Measurements from ENCODE around the gene PRMT5. TPM values are rescaled to one million over a fixed set of nuclear protein-coding genes. Genes with fewer than 3 reads are reported as not detected.

PRMT5 gene
- total and polyA plus RNA-seq, 2 donors (not counting 3 experiments of a cell fraction or from before 2014, with no cell fraction given), result 73.1 to 197 TPM

DNA sequence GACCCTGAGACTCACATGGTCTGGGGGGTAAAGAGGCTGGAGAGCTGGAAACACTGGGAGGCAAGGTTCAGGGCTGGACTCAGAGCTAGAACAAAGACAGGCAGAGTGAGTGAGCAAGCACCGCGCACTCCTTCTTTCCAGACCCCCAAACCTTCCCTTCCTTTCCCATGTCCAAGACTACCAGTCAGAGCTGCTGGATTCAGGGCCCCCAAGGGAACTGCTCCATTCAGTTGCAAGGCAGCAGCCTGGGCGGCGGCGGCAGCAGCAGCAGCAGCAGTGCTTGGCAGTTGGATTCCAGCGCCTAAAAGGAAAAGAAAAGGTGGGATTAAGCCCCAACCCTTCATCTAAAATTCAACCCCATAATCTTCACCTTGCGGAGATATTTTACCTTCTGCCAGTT, 27.4 kb downstream of the PRMT5 start:
- dilution Hi-C loops (cut with MboI; ENCODE audit: extremely low pct_ligation_motif_present, low sequenced_read_pairs), result no loop called here
- Histone ChIP-seq H2AFZ (ENCODE audit: low read depth, low read length) (no peak overlapping the region), H3K79me2 (ENCODE audit: control insufficient read depth, insufficient read depth, low read length) (no peaks in the 10 kb centered on the region), H3K4me2 (ENCODE audit: insufficient read depth, low read length) (no peak overlapping the region), H3K9me3 (replicated peaks; ENCODE audit: control insufficient read depth, insufficient read depth, low read length) (no peaks in the 10 kb centered on the region), H3K27ac (ENCODE audit: insufficient read depth, low read depth, low read length) (no peak overlapping the region), H3K9me1 (replicated peaks; ENCODE audit: control insufficient read depth, extremely low read depth, insufficient read depth, low read length) (no peaks in the 10 kb centered on the region), H3K4me1 (ENCODE audit: control insufficient read depth, extremely low read depth, insufficient read depth, low read length) (no peaks in the 10 kb centered on the region), H4K20me1 (replicated peaks; ENCODE audit: control insufficient read depth, extremely low read depth, insufficient read depth, low read length) (no peaks in the 10 kb centered on the region), H3K9ac (replicated peaks; ENCODE audit: extremely low read depth, insufficient read depth, low read length) (no peak overlapping the region), H3K4me3 (replicated peaks in 1 of 3; ENCODE audit: insufficient read depth in 1 of 3, low read depth in 1 of 3, low read length in 3 of 3) (no peak overlapping the region), H3K36me3 (ENCODE audit: control insufficient read depth in 2 of 2, extremely low read depth in 1 of 2, insufficient read depth in 2 of 2, low read length in 2 of 2) (peaks cover 32 to 39% of the 10 kb centered on the region in 2 experiments), H3K27me3 (ENCODE audit: control insufficient read depth in 2 of 2, insufficient read depth in 2 of 2, low read length in 2 of 2) (no peaks in the 10 kb centered on the region)
- ChIA-PET POLR2A (interaction anchor here (0.7 to 0.9 kb wide), 2 partner anchors 17 to 142 kb away, joined by 3 to 7 read pairs; partner anchors contain the start of gene RBM23), CTCF (interaction anchor here (0.7 to 9.7 kb wide), 10 partner anchors 13 to 345 kb away, joined by 3 to 80 read pairs (median 4); partner anchors contain the start of genes LRP10, MMP14 and REM2)
- TF ChIP-seq POLR2A (IDR thresholded peaks at IDR 0.05; ENCODE audit: low read depth, low read length), result no peak
- DNase-seq (ENCODE audit: low read depth, low spot score), result no peak
- intact Hi-C loops (cut with micrococcal nuclease), result loop anchor here (2.0 kb wide), 1 partner anchor 125 kb away; no protein-coding TSS in a partner anchor
- no peak for FAIRE-seq
- BruUV-seq (replicated peaks), result no TSS peak

DNA sequence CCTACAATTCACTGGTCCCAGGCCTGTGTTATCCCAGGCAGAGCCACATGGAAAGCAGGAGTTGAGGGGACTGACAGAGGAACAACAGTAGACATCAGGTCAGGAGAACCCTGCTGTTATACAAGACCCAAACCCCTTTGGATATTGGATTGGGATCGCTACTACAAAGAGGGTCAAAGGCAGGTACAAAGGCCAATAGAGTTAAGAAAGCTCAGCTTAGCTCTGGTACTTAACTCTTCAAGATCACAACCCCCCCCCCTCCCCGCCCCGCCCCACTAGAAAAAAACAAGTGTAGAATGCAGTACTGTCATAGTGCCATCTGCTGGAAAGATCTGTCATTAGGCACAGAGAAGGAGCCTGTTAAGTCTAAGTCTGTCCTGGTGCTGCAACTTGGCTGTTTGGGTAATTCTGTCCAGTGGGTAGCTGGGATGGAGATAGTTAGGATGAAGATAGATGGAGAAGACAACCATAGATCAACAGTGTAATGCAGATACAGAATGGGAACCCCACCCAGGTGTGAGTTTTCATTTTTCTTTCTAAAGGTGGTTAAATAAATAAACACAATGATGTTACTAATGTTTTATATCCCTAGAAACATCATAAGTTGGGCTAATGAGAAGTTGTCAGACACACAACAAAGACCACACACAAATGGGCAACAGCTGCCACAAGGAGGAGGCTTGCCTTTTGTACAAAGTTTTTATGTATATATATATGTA, 28.9 kb downstream of the PRMT5 start:
- DNase-seq (ENCODE audit: low read depth, low spot score), result peak; percentile 70
- Histone ChIP-seq H3K9me3 (replicated peaks; ENCODE audit: control insufficient read depth, insufficient read depth, low read length) (no peaks in the 10 kb centered on the region), H2AFZ (ENCODE audit: low read depth, low read length) (no peak overlapping the region), H3K4me3 (replicated peaks in 1 of 3; ENCODE audit: insufficient read depth in 1 of 3, low read depth in 1 of 3, low read length in 3 of 3) (no peak overlapping the region), H3K27me3 (ENCODE audit: control insufficient read depth in 2 of 2, insufficient read depth in 2 of 2, low read length in 2 of 2) (no peaks in the 10 kb centered on the region), H3K4me1 (ENCODE audit: control insufficient read depth, extremely low read depth, insufficient read depth, low read length) (no peaks in the 10 kb centered on the region), H3K9me1 (replicated peaks; ENCODE audit: control insufficient read depth, extremely low read depth, insufficient read depth, low read length) (no peaks in the 10 kb centered on the region), H3K79me2 (ENCODE audit: control insufficient read depth, insufficient read depth, low read length) (no peaks in the 10 kb centered on the region), H4K20me1 (replicated peaks; ENCODE audit: control insufficient read depth, extremely low read depth, insufficient read depth, low read length) (no peaks in the 10 kb centered on the region), H3K27ac (ENCODE audit: insufficient read depth, low read depth, low read length) (no peak overlapping the region), H3K9ac (replicated peaks; ENCODE audit: extremely low read depth, insufficient read depth, low read length) (no peak overlapping the region), H3K4me2 (ENCODE audit: insufficient read depth, low read length) (no peak overlapping the region), H3K36me3 (ENCODE audit: control insufficient read depth in 2 of 2, extremely low read depth in 1 of 2, insufficient read depth in 2 of 2, low read length in 2 of 2) (peaks cover 29 to 32% of the 10 kb centered on the region in 2 experiments)
- BruUV-seq (replicated peaks), result no TSS peak
- peak; percentile 92 for FAIRE-seq
- dilution Hi-C loops (cut with MboI; ENCODE audit: extremely low pct_ligation_motif_present, low sequenced_read_pairs) (no loop called here), intact Hi-C loops (cut with micrococcal nuclease) (loop anchor here (1.0 to 2.0 kb wide), 8 partner anchors 28 to 513 kb away; partner anchors contain the start of gene MMP14)
- ChIA-PET POLR2A (no interaction called here), CTCF (interaction anchor here (0.6 to 9.7 kb wide), 26 partner anchors 13 to 512 kb away, joined by 3 to 80 read pairs (median 5); partner anchors contain the start of genes LRP10, PRMT5, RBM23 and REM2)
- TF ChIP-seq FOS (IDR thresholded peaks at IDR 0.05; ENCODE audit: borderline replicate concordance, insufficient read depth, low read length), result no peak
- TF ChIP-seq, protein P1, sequence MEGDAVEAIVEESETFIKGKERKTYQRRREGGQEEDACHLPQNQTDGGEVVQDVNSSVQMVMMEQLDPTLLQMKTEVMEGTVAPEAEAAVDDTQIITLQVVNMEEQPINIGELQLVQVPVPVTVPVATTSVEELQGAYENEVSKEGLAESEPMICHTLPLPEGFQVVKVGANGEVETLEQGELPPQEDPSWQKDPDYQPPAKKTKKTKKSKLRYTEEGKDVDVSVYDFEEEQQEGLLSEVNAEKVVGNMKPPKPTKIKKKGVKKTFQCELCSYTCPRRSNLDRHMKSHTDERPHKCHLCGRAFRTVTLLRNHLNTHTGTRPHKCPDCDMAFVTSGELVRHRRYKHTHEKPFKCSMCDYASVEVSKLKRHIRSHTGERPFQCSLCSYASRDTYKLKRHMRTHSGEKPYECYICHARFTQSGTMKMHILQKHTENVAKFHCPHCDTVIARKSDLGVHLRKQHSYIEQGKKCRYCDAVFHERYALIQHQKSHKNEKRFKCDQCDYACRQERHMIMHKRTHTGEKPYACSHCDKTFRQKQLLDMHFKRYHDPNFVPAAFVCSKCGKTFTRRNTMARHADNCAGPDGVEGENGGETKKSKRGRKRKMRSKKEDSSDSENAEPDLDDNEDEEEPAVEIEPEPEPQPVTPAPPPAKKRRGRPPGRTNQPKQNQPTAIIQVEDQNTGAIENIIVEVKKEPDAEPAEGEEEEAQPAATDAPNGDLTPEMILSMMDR (IDR thresholded peaks at IDR 0.05; ENCODE audit: extremely low read depth in 1 of 2, insufficient read depth in 1 of 2, low read depth in 1 of 2, low read length in 2 of 2), result peak; percentile 38 to 65

All from endothelial cell of umbilical vein (primary cell).